ENCODE results near the gene MAGED4B.

- TF ChIP-seq POLR2A (IDR thresholded peaks at IDR 0.05) (no peak), CTCF (IDR thresholded peaks at IDR 0.05) (no peak)
These were observed 37.6 kb downstream of the MAGED4B start for GRCh38 chrX:52031371-52031770.
